ENCODE measurements around the gene SUPT3H. TPM values are rescaled to one million over a fixed set of nuclear protein-coding genes. Genes with fewer than 3 reads are reported as not detected.

Gene SUPT3H
- total and polyA plus RNA-seq, 2 of the 8 experiments (the other 6 are each of a cell fraction or from before 2014, with no cell fraction given): 18.8 to 23.0 TPM

DNA sequence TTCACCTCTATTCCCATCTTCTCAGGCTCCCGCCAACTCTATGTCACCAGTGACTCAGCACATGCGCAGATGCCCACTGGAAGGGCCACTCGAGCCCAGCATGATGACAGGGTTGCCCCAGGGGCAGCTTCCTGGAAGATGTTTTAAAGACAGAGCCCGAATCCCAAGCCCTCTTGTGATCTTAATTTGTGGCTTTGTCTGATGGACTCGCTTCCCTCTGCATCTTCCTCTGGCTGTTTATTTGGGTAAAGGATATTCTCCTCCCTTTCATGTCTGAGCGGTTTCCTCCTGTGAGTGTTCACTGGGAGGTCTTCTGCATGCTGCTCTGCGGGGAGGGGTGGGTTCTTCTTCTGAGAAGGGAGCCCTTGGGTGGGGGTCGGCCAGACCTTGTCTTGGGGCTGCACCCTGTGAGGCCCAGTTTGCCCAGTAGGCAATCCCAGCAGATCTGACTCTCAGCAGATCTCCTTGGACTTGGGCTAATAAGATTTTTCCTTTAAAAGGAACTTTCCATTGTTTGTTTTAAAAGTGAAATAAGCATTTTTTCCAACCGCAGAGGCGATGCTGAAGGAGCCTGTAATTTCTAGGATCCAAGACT lies 589.2 kb downstream of the SUPT3H start:
- Histone ChIP-seq H3K14ac (ENCODE audit: insufficient read length) (no peak overlapping the region), H2AFZ (ENCODE audit: low read length) (0 out of 2 replicates have a peak overlapping the region, but pooled peaks have one; percentile 42), H3K79me1 (ENCODE audit: low read depth, low read length) (no peaks in the 10 kb centered on the region), H3K23me2 (ENCODE audit: low read depth, low read length) (no peaks in the 10 kb centered on the region), H3K23ac (ENCODE audit: insufficient read length) (no peak overlapping the region), H3K27ac (ENCODE audit: low read depth, low read length) (no peak overlapping the region), H3K56ac (replicated peaks; ENCODE audit: insufficient read length, low read depth, low read length) (no peak overlapping the region), H2BK5ac (ENCODE audit: low read depth, low read length) (no peak overlapping the region), H3K79me2 (ENCODE audit: control insufficient read depth in 1 of 2, insufficient read depth in 2 of 2, low read length in 2 of 2) (no peaks in the 10 kb centered on the region), H3K18ac (ENCODE audit: extremely low read depth, low read length) (no peak overlapping the region), H3K27me3 (replicated peaks in 1 of 4; ENCODE audit: control insufficient read depth in 3 of 4, extremely low read depth in 1 of 4, insufficient read depth in 3 of 4, low read length in 3 of 4) (no peaks in the 10 kb centered on the region), H3K9me3 (ENCODE audit: insufficient read depth in 2 of 2, low read depth in 1 of 2, low read length in 1 of 2) (no peaks in the 10 kb centered on the region), H2BK20ac (ENCODE audit: low read length) (no peak overlapping the region), H3K36me3 (ENCODE audit: control insufficient read depth in 2 of 4, insufficient read depth in 4 of 4, low read length in 3 of 4) (no peaks in the 10 kb centered on the region), H3K9ac (replicated peaks in 1 of 4; ENCODE audit: extremely low read depth in 1 of 4, low read depth in 3 of 4, low read length in 3 of 4) (no peak overlapping the region), H4K8ac (ENCODE audit: extremely low read depth, insufficient read depth, low read length) (no peak overlapping the region), H2BK12ac (ENCODE audit: low read depth, low read length) (peak overlapping the region; percentile 14; the same call in 1 of the 2 replicates), H4K91ac (replicated peaks; ENCODE audit: insufficient read length, low read length) (no peak overlapping the region), H3K4ac (replicated peaks; ENCODE audit: insufficient read length, low read depth, low read length) (no peak overlapping the region), H3K4me3 (ENCODE audit: extremely low read depth in 1 of 4, insufficient read depth in 2 of 4, low read depth in 3 of 4, low read length in 4 of 4) (no peak overlapping the region), H3K4me1 (replicated peaks in 1 of 4; ENCODE audit: control insufficient read depth in 3 of 4, insufficient read depth in 4 of 4, low read length in 3 of 4) (no peaks in the 10 kb centered on the region; a peak in 1 of 7 replicates), H2BK15ac (ENCODE audit: low read length) (no peak overlapping the region), H2BK120ac (replicated peaks; ENCODE audit: low read depth, low read length) (no peak overlapping the region), H4K5ac (ENCODE audit: insufficient read length, low read depth, low read length) (no peak overlapping the region), H3K4me2 (ENCODE audit: insufficient read depth in 1 of 2, low read depth in 2 of 2, low read length in 2 of 2) (no peak overlapping the region), H4K20me1 (replicated peaks in 1 of 2; ENCODE audit: control insufficient read depth in 1 of 2, insufficient read depth in 2 of 2, low read length in 2 of 2) (no peaks in the 10 kb centered on the region), H2AK5ac (ENCODE audit: low read depth, low read length) (no peak overlapping the region)
- 91% methylated on average over 10 of the region's 10 CpGs; no CpG with 5 or more reads in 1 of the 2 experiments for WGBS, 2 experiments (ENCODE audit: extremely low coverage in 1 of 2, insufficient coverage in 1 of 2, insufficient read length in 1 of 2, insufficient replicate concordance in 2 of 2, low coverage in 1 of 2, low lambda C conversion rate in 2 of 2, missing lambda C conversion rate in 1 of 2)
- TF ChIP-seq ATF3 (IDR thresholded peaks at IDR 0.05; ENCODE audit: insufficient read depth, low read depth, low read length) (no peak), YY1 (IDR thresholded peaks at IDR 0.05; ENCODE audit: low read depth, low read length) (no peak)
- POLR2A ChIA-PET (ENCODE audit: partially characterized antibody): interaction anchor here (0.6 kb wide), 1 partner anchor 322 kb away, joined by 3 read pairs; no protein-coding TSS in a partner anchor
- FAIRE-seq: no peak
- no peak for DNase-seq (ENCODE audit: low read depth in 1 of 2, low spot score in 2 of 2)
- CTCF ChIA-PET (ENCODE audit: partially characterized antibody): interaction anchor here (0.7 to 1.0 kb wide), 2 partner anchors 10 to 48 kb away, joined by 3 to 5 read pairs; no protein-coding TSS in a partner anchor
